ENCODE data around the gene ANTKMT. TPM values are rescaled to one million over a fixed set of nuclear protein-coding genes. Genes with fewer than 3 reads are reported as not detected.

The ANTKMT gene
- total and polyA plus RNA-seq, 7 donors, result 18.6 to 53.1 (median 35.5) TPM

DNA sequence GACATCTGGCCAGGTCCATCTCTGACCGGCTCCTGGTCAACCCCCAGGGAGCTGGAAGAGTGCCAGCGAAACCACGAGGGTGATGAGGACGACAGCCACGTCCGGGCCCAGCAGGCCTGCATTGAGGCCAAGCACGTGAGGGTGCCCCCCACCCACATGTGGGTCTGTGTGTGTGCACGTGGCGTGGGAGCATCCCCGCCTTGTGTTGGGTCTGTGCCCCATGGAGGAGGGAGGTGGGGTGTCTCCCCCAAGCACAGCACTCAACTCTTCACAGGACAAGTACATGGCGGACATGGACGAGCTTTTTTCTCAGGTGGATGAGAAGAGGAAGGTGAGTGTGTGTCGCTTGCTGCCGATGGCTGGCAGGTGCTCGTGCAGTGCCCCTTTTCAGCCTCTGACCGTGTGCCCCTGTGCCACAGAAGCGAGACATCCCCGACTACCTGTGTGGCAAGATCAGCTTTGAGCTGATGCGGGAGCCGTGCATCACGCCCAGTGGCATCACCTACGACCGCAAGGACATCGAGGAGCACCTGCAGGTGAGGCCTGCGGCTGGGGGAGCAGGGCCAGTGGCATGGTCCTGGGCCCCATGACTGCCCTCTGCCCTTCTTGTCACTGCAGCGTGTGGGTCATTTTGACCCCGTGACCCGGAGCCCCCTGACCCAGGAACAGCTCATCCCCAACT is 39.1 kb upstream of the ANTKMT start:
- Histone ChIP-seq H3K4me3 (peak overlapping the region in 2 of 4 donors; percentile 93 to 95), H3K27ac (peak overlapping the region in 1 of 4 donors; percentile 99), H3K27me3 (no peaks in the 10 kb centered on the region), H3K4me1 (peaks cover 0 to 64% (median 61%) of the 10 kb centered on the region in 4 donors), H3K9me3 (no peaks in the 10 kb centered on the region), H3K36me3 (peaks cover 14 to 31% (median 19%) of the 10 kb centered on the region in 4 donors)
- intact Hi-C loops (cut with DNase I), result loop anchor here (10.0 kb wide), 1 partner anchor 1093 kb away; the partner anchor contains the start of genes EME2, MRPS34 and NME3
- no peak for DNase-seq
- WGBS, 2 donors, result 77 to 83% methylated on average over 28 of the region's 28 CpGs
- no peak for TF ChIP-seq EP300 (IDR thresholded peaks at IDR 0.05)
- TF ChIP-seq POLR2AphosphoS5 (IDR thresholded peaks at IDR 0.05), result no peak
- TF ChIP-seq, protein P1, sequence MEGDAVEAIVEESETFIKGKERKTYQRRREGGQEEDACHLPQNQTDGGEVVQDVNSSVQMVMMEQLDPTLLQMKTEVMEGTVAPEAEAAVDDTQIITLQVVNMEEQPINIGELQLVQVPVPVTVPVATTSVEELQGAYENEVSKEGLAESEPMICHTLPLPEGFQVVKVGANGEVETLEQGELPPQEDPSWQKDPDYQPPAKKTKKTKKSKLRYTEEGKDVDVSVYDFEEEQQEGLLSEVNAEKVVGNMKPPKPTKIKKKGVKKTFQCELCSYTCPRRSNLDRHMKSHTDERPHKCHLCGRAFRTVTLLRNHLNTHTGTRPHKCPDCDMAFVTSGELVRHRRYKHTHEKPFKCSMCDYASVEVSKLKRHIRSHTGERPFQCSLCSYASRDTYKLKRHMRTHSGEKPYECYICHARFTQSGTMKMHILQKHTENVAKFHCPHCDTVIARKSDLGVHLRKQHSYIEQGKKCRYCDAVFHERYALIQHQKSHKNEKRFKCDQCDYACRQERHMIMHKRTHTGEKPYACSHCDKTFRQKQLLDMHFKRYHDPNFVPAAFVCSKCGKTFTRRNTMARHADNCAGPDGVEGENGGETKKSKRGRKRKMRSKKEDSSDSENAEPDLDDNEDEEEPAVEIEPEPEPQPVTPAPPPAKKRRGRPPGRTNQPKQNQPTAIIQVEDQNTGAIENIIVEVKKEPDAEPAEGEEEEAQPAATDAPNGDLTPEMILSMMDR (IDR thresholded peaks at IDR 0.05), result no peak
- TF ChIP-seq POLR2A (IDR thresholded peaks at IDR 0.05), result no peak

DNA sequence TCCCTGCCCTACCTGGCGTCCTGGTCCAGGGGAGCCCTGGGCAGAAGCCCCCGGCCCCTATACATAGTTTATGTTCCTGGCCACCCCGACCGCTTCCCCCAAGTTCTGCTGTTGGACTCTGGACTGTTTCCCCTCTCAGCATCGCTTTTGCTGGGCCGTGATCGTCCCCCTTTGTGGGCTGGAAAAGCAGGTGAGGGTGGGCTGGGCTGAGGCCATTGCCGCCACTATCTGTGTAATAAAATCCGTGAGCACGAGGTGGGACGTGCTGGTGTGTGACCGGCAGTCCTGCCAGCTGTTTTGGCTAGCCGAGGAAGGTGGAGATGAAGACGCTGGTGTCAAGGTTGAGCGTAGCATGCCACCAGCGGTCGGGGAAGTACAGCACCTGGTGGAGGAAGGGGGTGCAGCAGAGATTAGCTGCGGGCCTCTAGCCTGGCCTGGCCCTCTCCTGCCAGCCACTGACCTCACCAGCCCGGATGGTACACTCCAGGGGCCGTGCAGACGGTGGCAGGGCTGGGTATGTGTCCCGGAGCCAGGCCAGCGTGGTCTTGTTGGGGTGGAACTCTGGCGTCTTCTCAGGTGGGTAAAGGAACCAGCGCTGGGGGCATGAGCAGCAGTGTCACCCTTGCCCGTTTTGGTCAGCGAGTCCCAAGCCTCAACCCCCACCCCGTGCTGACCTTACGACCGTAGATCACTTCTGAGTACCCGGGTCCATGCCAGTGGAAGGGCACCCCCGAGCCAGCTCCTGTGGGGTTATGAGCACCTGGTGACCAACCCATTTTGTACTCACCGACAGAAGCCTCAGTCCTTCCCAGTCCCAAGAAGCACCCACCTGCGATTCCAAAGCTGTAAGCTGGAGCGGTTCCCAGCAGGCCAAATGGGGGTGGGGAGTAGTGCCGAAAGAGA is 38.2 kb upstream of the ANTKMT start:
- DNase-seq, result peak; percentile 74
- H3K27ac ChIP-seq, result no peak overlapping the region
- no peaks in the 10 kb centered on the region for H3K9me3 ChIP-seq
- H3K36me3 ChIP-seq, result peaks cover 14 to 39% (median 21%) of the 10 kb centered on the region in 4 donors
- H3K4me1 ChIP-seq, result peaks cover 0 to 64% (median 61%) of the 10 kb centered on the region in 4 donors
- H3K27me3 ChIP-seq, result no peaks in the 10 kb centered on the region
- no peak for TF ChIP-seq POLR2AphosphoS5 (IDR thresholded peaks at IDR 0.05)
- TF ChIP-seq EP300 (IDR thresholded peaks at IDR 0.05), result no peak
- TF ChIP-seq, protein P1 (IDR thresholded peaks at IDR 0.05), result peak in 1 of 4 experiments; percentile 5
- intact Hi-C loops (cut with DNase I), result loop anchor here (10.0 kb wide), 1 partner anchor 1092 kb away; the partner anchor contains the start of genes EME2, MRPS34 and NME3
- 68 to 87% methylated on average over 36 of the region's 36 CpGs for WGBS, 2 donors
- peak overlapping the region in 2 of 4 donors; percentile 82 to 83 for H3K4me3 ChIP-seq

DNA sequence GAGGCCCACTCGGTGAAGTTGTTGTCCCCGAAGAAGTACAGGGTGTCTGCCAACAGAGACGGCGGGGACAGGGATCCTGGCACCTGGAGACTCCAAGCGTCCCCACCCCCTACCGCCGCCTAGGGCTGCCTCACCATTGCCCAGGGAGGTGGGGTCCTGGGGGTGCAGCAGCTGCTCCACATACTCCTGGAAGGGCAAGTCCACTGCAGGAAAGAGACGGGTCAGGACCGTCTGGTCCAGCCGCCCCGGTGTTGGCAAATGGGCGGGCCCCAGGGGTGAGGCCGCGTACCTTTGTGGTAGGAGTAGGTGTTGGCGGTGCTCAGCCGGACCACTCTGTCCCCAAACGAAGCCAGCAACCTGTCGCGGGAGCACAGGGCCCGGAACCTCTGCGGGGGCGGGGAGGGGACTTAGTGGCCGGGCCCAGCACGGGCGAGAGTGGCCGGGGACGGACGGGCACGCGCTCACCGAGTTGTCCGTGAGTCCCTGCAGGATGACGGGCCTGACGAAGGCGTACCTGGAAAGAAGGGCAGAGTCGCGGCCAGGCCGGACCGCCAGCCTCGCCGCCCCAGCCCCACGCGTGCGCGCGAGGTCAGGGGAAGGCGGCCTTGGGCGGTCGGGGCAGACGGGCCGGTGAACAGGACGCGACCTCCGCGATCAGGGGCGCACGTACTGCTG is 37.4 kb upstream of the ANTKMT start:
- 6 to 19% methylated on average over 57 of the region's 57 CpGs for WGBS, 2 donors
- intact Hi-C loops (cut with DNase I), result loop anchor here (2.0 to 10.0 kb wide), 2 partner anchors 37 to 1091 kb away; partner anchors contain the start of genes ANTKMT, EME2, MRPS34 and NME3
- Histone ChIP-seq H3K4me1 (peaks cover 0 to 70% (median 63%) of the 10 kb centered on the region in 4 donors), H3K27me3 (no peaks in the 10 kb centered on the region), H3K27ac (peak overlapping the region; percentile 82 to 87 (median 83)), H3K9me3 (no peaks in the 10 kb centered on the region), H3K36me3 (peaks cover 14 to 41% (median 21%) of the 10 kb centered on the region in 4 donors), H3K4me3 (peak overlapping the region; percentile 49 to 83 (median 79))
- TF ChIP-seq, protein P1 (IDR thresholded peaks at IDR 0.05), result no peak
- TF ChIP-seq EP300 (IDR thresholded peaks at IDR 0.05) (no peak), POLR2A (IDR thresholded peaks at IDR 0.05) (no peak)
- DNase-seq, result no peak

DNA sequence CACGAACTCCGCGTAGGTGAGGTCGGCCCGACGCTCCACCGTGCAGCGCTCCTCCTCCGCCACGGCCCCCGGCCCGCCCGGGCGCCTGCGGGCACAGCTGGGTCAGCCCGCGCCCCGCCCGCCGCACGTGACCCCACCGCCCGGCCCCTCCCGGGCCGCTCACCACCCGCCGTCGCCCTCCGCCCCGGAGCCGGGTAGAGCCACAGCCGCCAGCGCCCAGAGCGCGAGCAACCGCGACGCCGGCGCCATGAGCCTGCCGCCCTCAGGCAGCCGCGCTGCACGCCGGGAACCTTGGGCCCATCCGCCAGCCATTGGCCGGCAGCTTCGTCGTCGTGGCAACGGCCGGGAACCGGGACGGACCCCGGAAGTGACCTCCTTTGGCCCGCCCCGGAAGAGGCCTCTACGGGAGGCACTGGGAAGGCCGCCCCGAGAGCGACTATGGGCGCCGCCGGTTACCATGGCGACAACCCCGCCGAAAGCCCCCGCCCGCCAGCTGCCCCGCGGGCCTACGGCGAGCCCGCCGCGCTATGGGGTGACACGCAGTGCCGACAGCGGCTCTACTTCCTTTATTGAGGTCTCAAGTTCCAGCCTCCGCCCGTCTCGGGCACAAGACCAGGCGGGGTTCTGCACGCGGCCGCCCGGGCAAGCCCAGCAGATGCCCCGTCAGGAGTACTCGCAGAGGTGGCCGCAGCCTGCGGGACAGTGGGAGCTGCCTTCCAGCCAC is 36.7 kb upstream of the ANTKMT start, which contains the start of gene JMJD8:
Gene JMJD8, minus strand, starts transcription at position 264 of the 724 bp plus-strand sequence. Its CDS starts 15 bp downstream, at position 249.
- Histone ChIP-seq H3K4me3 (peak within 1 kb of the TSS; percentile 49 to 83 (median 79)), H3K27ac (peak within 1 kb of the TSS; percentile 82 to 87 (median 83)), H3K4me1 (peaks cover 0 to 72% (median 67%) of the 10 kb centered on the region in 4 donors), H3K9me3 (no peaks in the 10 kb centered on the region), H3K27me3 (no peaks in the 10 kb centered on the region), H3K36me3 (peaks cover 14 to 41% (median 21%) of the 10 kb centered on the region in 4 donors)
- intact Hi-C loops (cut with DNase I), result loop anchor here (2.0 to 10.0 kb wide), 2 partner anchors 37 to 1091 kb away; partner anchors contain the start of genes ANTKMT, EME2, MRPS34 and NME3
- TF ChIP-seq POLR2AphosphoS5 (IDR thresholded peaks at IDR 0.05), result peak; percentile 40 to 87 (median 82)
- no peak for TF ChIP-seq POLR2A (IDR thresholded peaks at IDR 0.05)
- 1 to 3% methylated on average over 91 of the region's 91 CpGs for WGBS, 2 donors
- DNase-seq, result peak; percentile 98

Measured in sigmoid colon (tissue), 7 donors.